EH (cell line): Measurements from ENCODE around the gene ATP6V0E2.
A peak's percentile ranks its signal among the peaks of the same experiment; 100 is the strongest.
"Not testable (repeated sequence)": the region's sequence is repeated elsewhere in the genome, so short reads cannot be mapped to it uniquely, and the experiment has no call there.

Experiments
- DNase-seq: peaks from one replicate; pipeline ENCODE4 v3.0.0-alpha.2; 2015; ENCODE audit warnings: low read depth

The ATP6V0E2 gene

DNA sequence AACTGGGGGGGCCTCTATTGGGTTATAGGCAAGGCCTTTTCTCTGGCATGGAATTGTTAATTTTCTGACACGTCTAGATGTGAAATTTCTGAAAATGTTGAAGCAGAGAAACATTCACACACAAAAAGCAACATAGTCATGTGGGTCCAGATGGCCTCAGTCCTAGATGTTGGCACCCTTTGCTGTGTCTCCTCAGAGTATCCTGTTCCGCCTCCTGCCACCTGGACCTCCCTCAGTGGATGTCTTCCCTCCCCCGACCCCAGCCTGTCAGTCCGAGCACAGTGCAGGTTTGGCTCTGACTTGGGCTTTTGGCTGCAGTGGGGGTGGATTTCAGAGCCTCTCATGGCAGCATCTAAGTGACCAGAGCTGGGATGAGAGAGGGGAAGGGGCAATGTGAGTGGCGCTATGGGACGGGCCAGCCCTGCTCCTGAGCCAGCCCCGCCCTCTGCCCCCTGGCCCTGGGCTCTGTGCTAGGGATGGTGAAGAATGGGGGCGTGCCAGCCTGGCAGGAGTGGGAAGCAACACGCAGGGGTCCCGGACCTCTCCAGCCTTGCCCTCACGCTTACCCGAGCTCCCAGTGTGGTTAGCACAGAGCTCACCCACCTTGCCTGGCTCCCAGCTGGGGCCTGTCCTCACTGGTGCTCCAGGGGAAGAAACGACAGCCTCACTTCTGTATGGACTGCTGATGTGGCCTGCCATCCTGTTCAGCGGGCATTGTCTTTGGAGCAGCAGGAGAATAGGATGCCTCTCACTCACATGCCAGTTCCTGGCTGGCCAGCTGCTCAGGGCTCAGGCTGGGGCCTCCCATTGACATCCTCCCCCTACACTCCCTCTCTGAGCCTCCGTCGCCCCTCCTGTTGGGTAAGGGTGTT, 6.2 kb downstream of the ATP6V0E2 start:
- no peak for DNase-seq

DNA sequence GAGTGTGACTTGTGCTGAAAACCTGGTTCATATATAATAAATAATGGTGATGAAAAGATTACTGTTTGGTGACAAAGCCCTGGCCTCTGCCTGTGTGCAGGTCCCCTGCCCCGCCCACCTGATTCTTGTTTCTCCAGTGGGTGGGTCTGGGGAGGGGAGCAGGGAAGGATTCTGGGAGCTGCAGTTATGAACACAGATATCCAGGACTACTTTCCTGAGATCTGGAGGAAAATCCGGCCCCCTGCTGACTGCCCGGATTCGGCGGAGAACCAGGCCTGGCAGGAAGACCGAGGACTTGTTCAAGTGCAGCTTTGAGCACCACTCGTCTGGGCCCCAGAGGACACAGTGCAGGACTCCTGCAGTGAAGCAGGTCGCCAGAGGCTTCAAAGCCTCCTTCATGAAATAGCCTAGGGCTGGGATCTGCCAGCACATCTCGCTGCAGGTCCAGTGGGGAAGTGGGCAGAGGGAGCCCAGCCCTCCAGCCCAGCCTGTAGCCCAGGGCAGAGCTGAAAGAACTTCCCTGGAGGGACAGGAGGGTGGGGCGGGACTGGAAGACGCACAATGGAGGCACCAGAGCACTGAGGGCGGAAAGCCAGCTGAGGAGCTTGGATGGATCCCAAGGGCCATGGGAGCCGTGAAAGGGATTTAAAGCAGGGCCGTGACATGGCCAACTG, 7.0 kb downstream of the ATP6V0E2 start:
- DNase-seq: no peak

DNA sequence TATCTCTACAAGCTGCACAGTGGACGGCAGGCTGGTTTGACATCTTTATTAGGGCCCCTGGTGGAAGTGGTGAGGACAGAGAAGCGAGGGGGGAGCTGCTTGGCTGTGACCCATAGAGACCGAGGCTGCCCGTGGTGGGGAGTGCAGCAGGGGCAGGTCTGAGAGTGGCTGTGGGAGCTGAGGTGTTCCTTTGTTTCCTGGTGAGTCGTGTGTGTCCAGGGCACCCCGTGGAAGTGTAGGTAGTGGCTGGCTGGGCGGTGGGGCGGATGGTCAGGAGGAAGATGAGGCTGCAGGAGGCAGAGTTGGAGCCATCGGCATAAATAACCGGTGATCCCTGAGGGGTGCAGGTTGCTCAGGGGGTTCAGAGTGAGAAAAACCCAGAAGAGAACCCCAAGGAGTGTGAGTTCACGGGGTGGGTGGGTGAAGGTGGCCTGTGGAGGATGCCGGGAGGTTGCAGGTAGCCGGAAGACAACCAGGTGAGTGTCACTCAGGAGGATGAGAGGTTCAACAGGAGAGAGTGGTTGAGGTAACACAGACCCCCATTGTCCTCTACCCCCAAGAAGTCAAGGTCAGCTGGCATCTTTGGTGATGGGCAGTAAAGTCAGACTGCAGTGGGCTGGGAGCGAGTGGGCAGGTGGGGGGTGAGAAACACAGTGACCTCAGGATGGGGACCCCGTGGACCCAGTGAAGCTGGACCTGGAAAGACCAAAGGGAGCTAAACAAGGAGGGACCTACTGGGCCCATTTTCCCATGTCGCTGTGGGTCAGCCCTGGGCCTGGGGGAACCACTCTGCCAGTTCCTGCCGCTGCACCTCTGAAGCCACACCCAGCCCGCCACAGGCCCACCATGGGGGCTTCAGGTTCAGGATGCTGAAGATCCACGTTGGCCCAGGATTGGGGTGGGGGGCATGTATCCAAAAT, 7.8 kb downstream of the ATP6V0E2 start:
- no peak for DNase-seq

DNA sequence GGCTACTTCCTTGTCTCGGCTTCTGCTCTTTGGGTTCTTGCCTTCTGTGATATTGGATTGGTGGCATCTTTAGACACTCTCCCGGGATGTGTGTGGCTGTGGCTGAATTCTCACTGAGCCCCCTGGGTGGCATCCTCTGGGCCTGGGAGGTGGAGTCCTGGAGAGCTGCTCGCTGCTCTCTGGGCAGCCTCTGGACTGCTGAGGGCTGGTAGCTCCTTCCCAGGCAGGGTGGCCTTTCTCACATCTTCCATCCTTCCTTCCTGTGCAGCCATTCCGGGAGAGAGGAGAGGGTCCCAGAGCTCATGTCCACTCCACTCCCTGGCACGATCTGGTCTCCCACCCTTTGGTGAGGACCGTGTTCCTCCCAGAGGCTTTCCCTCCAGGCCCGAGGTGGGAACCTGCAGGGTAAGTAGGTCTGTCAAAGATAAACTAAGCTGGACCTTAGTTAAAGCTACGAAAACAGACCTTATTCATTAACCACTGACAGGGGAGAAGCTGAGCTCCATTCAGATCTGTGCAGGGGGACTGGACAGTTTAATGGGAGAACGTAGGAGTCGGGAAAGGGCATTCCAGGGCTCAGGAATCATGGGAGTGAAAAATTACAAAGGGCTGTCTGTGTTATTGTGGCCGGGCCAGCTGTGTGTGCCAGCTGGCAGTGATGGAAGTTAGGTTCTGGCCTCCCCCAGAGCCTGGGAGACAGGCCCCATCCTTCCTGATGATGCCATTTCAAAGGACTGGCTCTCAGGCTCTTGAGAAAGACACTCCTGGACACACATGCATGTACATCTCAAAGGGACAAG, 8.7 kb downstream of the ATP6V0E2 start:
- DNase-seq: no peak

DNA sequence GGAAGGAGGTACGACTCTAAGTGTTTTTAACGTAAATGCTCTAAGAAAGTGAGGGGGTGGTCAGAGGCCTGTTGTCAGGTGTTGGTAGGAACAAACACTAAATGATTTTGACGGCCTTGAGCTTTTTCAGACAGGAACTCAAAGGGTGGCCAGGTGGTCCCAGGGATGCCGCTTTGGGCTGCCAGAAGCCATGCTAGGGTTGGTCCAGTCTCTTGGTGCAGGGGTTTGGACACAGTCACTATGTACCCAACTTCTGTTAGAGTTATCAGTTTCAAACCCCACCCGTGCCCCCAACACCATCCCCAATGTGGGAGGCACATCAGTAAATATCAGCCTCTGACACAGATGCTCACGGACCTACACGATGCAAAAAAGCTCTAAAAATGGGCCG, 9.3 kb downstream of the ATP6V0E2 start:
- DNase-seq: no peak

DNA sequence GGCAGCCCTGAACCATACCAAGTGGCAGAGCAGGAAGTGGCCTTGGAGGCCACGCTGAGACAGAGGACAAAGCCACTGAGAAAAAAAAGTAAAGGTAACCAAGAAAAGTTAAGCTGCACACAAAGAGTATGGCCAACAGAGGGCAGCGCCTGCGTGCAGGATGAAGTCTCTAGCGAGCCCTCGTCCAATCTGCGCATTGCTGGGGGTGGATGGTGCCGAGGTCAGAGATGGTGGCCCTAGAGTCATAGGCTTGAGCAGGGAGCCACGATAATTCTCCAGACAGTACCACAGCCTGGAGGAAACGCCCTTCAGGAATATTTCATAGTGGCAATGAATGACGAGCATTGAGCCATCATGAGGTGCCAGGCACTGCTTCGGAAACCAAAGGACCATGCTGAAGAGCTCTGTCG, 9.7 kb downstream of the ATP6V0E2 start:
- peak; percentile 48 for DNase-seq

DNA sequence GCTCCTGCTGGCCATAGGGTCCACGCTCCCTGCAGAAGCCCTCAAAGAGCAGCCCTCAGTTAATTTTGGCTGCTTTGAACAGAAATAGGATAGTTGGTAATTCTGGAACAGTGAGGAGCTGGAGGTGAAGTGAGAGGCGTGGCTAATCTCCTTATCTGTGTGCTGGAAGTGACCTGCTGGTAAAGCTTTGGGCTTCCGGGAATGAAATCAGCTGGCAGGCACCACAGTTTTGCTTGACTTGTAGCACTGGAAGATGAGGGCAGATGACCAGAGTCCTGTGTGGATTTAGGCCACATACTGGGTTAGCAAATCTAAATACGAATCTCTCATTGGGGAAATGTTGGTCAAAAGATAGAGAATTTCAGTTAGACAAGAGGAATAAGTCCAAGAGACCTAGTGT, 10.2 kb downstream of the ATP6V0E2 start:
- DNase-seq: no peak

DNA sequence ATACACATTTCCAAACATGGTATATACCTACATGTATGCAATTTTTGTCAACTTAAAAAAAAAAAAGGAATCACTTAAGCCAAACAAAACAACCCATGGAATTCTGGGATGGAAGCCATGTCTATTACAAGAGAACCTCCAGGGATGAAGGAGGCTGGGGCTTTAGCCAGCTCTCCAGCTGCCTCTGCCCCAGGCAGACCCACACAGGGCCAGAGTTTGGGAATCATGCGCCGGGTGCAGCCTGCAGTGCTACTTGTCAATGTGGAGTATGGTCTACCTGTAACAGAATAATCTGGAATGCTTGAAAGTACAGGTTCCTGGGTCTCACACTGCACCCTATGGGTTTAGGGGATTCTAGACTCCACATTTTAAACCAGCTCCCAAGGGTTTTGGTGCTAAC, 10.8 kb downstream of the ATP6V0E2 start:
- no peak for DNase-seq

DNA sequence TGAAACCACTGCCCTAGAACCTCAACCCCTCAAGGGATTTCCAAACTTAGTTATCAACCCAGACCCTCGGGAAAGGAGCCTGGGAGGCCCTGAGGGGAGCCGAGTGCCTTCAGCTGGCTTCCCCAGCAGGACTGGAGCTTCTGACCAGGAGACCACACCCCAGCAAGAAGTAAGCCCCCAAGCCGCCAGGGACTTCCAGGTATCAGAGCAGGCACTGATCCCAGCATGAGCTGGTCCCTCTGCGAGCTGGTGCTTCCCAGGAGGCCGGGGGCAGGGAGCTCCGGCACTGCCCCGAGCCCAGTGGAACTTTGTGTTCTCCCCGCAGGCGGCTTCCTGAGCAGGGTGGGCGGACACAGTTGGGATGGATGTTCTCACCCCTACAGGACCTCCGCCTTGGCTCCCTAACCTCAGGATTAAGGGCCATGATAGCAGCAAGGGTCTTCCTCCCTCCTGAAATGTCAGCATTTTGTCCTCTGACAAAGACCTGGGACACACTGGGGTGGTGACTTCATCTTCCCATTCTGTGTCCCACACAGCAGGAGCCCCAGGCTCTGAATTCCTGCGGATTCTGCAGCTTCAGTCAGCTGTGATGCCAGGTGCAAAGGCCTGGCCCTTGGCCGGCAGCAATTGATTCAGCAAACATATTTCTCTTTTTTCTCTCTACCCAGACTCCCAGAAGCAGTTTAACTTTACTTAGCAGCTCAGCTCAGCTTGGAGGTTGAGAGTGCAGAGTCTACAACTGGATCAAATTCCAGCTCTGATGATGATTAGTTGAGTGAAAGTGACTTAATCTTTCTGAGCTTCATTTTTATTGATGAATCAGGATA, 11.6 kb downstream of the ATP6V0E2 start:
- no peak for DNase-seq

DNA sequence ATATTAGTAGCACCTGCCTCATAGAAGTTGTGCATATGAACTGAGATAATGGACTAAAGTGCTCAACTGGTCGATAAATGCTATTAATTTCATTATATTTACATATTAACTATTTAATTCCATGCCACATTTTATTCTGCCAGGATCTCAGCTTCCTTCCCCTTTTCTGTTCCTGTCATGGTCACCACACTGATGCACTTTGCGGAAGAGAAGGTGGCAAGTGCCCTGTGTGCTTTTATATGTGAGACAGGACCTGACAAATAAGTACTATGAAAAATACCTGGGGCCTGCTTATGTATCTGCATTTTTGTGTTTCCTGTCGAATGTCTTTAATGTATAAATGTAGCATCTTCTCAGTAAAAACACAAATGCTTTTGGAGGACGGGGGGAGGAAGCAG, 12.2 kb downstream of the ATP6V0E2 start:
- DNase-seq: no peak

DNA sequence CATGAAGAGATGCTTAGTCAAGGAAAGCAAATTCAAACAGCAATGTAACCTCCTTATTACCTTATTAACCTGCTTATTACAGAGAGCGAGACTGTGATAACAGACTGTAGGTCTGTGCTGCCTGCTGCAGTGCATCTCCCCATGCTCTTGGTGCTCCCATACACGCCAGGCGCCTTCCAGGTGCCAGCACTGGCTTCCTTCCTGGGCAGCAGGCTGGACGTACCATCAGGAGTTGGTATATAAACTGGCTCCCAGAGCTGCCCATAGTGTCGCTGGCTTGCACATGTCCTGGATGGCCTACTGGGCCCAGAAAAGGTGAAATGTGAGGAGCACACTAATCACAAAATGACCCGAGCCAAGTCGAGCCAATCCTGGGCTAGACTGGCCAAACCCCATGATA, 13.5 kb downstream of the ATP6V0E2 start:
- no peak for DNase-seq

DNA sequence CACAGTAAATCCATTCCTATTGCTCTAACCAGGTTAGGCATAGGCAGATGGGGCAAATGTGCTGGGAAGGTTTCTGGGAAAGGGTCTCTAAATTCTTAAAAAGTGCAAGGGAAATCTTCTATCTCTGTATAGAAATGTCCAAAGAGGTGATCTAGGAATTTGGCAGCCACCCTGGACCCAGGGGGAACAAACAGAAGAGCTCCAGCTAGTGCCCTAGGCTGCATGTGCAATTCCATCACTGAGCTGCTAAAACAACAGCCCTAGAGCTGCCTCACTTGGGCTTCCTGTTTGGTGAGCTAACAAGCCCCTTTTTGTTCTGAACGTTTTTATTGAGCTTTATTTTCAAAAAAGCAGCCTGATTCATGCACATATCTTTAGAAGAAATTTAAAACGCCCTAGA, 16.9 kb downstream of the ATP6V0E2 start:
- not testable (repeated sequence) for DNase-seq

DNA sequence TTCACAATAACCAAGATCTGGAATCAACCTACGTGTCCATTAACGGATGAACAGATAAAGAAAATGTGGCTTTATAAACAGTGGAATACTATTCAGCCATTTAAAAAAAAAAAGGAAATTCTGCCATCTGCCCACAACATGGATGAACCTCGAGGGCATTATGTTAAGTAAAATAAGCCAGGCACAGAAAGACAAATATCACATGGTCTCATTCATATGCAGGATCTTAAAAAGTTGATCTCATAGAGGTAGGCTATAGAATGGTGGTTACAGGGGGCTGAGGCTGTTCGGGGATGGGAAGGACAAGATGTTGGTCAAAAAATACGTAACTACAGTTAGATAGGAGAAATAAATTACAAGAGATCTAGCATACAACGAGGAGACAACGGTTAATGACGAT, 21.2 kb downstream of the ATP6V0E2 start:
- DNase-seq: not testable (repeated sequence)

DNA sequence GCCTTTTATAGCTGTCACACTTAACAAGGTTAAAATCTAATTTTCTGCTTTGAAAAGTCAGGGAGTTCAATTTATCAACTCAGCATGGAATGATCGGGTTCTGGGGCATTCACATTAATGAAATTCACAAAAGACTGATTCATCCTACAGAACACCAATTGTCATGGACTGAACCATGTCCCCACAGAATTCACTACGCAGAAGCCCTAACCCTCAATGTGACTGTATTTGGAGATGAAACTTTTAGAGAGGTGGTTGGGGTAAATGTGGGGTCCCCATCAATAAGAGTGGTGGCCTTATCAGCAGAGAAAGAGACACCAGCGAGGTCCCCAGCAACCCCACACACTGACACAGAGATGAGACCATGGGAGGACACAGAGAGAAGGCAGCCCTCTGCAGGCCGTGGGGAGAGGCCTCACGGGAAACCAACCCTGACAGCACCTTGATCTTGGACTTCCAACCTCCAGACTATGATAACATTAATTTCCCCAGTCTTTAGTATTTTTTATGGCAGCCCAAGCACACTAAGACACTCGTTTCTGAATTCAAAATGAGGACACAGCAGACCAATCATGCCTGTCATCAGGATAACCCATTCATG, 34.1 kb downstream of the ATP6V0E2 start:
- DNase-seq: not testable (repeated sequence)

DNA sequence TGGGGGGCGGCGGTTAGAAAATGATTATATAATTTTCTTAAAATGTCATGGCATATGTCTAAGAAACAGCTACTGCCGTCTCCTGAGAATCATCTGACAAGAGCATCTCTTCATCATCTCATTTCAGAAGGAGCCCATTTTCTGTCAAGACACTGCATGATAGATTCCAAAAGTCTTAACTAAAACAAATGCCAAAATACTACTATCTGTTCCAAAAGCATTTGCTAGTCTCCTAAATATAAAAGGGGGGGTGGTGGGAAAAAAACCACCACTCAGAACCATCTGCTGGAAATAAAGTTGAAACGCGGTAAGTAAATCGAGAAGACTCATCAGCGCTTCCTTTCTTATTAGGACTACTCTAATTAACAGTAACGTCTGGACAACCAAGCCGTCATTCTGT, 36.5 kb downstream of the ATP6V0E2 start:
- not testable (repeated sequence) for DNase-seq

DNA sequence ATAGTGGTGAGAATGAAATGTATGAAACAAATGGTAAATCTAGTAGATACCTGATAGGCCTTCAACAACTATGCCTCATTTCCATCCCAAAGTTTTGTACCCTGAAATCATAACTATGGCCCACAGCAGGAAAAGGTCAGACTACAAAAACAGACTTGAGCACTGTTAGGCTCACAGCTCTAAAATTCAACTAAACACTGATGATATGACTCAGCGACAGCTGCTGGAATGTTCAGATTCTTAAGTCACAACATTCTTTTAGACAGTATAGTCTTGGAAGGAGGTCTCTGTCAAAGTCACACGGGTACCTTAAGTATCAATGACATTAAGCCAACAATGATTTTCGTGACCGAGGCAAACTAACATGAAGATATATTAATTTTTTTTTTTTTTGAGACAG, 38.4 kb downstream of the ATP6V0E2 start:
- peak; percentile 48 for DNase-seq

DNA sequence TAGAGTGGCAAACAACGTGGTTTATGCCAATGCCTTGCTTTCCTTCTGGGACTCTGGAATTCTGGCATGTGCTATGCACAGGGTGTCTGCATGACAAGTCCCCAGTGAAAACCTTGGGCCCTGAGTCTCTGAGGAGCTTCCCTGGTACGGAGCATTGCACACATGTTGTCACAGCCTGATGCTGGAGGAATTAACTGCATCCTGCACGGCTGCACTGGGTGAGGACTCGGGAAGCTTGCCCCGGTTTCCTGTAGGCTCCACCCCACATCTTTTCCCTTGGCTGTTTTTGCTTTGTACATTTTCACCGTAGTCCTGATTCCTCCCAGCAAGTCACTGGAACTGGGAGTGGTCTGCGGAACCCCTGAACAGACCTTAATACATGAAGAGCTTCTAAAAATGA, 52.6 kb downstream of the ATP6V0E2 start:
- not testable (repeated sequence) for DNase-seq
